Neuronal stem cell (in vitro differentiated cells): Measurements from ENCODE around the gene SLC6A7.
"Not testable (repeated sequence)": the region's sequence is repeated elsewhere in the genome, so short reads cannot be mapped to it uniquely, and the experiment has no call there.

Experiments used
- DNase-seq: peaks from one replicate; pipeline ENCODE4 v3.0.0-alpha.2; 2013; ENCODE audit warnings: low spot score
- H2AFZ ChIP-seq: one replicate; pipeline ENCODE4 v1.6.1; 2013; ENCODE audit warnings: mild to moderate bottlenecking, low read length, inconsistent platforms
- H2AK5ac ChIP-seq: 2 replicates; pipeline ENCODE4 v1.6.1; 2013; ENCODE audit warnings: low read depth, mild to moderate bottlenecking, inconsistent platforms, low read length, moderate library complexity, mixed read lengths
- H2BK120ac ChIP-seq: 2 replicates; pipeline ENCODE4 v1.6.1; 2013; ENCODE audit warnings: low read depth, mild to moderate bottlenecking, inconsistent platforms, low read length, moderate library complexity, mixed read lengths
- H2BK12ac ChIP-seq: one replicate; pipeline ENCODE4 v1.6.1; 2013; ENCODE audit warnings: low read length, inconsistent platforms
- H2BK15ac ChIP-seq: 2 replicates; pipeline ENCODE4 v1.6.1; 2013; ENCODE audit warnings: mild to moderate bottlenecking, low read length, inconsistent platforms, mixed read lengths
- H2BK5ac ChIP-seq: one replicate; pipeline ENCODE4 v1.6.1; 2013; ENCODE audit warnings: inconsistent platforms, mild to moderate bottlenecking, low read length, moderate library complexity
- H3K14ac ChIP-seq: one replicate; pipeline ENCODE4 v1.6.1; 2013; ENCODE audit warnings: low read length, inconsistent platforms
- H3K18ac ChIP-seq: 2 replicates; pipeline ENCODE4 v1.6.1; 2013; ENCODE audit warnings: low read length, inconsistent platforms
- H3K23ac ChIP-seq: 2 replicates; pipeline ENCODE4 v1.6.1; 2013; ENCODE audit warnings: low read depth, mild to moderate bottlenecking, mixed read lengths, low read length, inconsistent platforms; ENCODE audit not compliant: poor library complexity
- H3K27ac ChIP-seq: replicated peaks from 3 replicates; pipeline ENCODE4 v1.5.1; 2013; ENCODE audit warnings: low read length, inconsistent platforms
- H3K27me3 ChIP-seq, 3 experiments: 2 replicates each; pipeline ENCODE4 v1.6.1; 2013; ENCODE audit warnings: low read length in 3 of 3, mild to moderate bottlenecking in 2 of 3, inconsistent platforms in 1 of 3, low read depth in 1 of 3, mixed read lengths in 1 of 3, moderate library complexity in 1 of 3; ENCODE audit not compliant: control insufficient read depth in 3 of 3, insufficient read depth in 3 of 3
- H3K36me3 ChIP-seq, 2 donors: replicated peaks in 1 of 2; 2 replicates each; pipeline ENCODE4 v1.6.1; 2013; ENCODE audit warnings: low read length in 2 of 2; ENCODE audit not compliant: control insufficient read depth in 2 of 2, insufficient read depth in 2 of 2
- H3K4ac ChIP-seq: 2 replicates; pipeline ENCODE4 v1.6.1; 2013; ENCODE audit warnings: inconsistent platforms, mild to moderate bottlenecking, low read length, moderate library complexity
- H3K4me1 ChIP-seq, 2 donors: 1 replicate in 1 of 2; 2 replicates in 1 of 2; pipeline ENCODE4 v1.6.1; 2013; ENCODE audit warnings: low read length in 2 of 2, low read depth in 1 of 2; ENCODE audit not compliant: control insufficient read depth in 2 of 2, insufficient read depth in 1 of 2
- H3K4me2 ChIP-seq: one replicate; pipeline ENCODE4 v1.6.1; 2013; ENCODE audit warnings: mild to moderate bottlenecking, low read length, inconsistent platforms; ENCODE audit not compliant: insufficient read depth, poor library complexity, severe bottlenecking
- H3K4me3 ChIP-seq, 2 donors: 2 replicates each; pipeline ENCODE4 v1.5.1; 2013; ENCODE audit warnings: low read length in 2 of 2, mild to moderate bottlenecking in 2 of 2, inconsistent platforms in 1 of 2, moderate library complexity in 1 of 2
- H3K79me1 ChIP-seq: one replicate; pipeline ENCODE4 v1.6.1; 2013; ENCODE audit warnings: low read depth, mild to moderate bottlenecking, inconsistent platforms, low read length, moderate library complexity
- H3K9ac ChIP-seq: one replicate; pipeline ENCODE4 v1.6.1; 2013; ENCODE audit warnings: mild to moderate bottlenecking, low read depth, low read length, inconsistent platforms; ENCODE audit not compliant: poor library complexity
- H3K9me3 ChIP-seq, 2 donors: replicated peaks in 1 of 2; 2 replicates each; pipeline versions ENCODE3 to v1.6.1; 2013; ENCODE audit warnings: low read length in 2 of 2, mild to moderate bottlenecking in 2 of 2, inconsistent platforms in 1 of 2, low read depth in 1 of 2, mixed read lengths in 1 of 2, moderate library complexity in 1 of 2; ENCODE audit not compliant: control insufficient read depth in 2 of 2, insufficient read depth in 1 of 2
- H4K8ac ChIP-seq: one replicate; pipeline ENCODE4 v1.6.1; 2013; ENCODE audit warnings: low read depth, mild to moderate bottlenecking, inconsistent platforms, low read length, moderate library complexity
- H4K91ac ChIP-seq: one replicate; pipeline ENCODE4 v1.6.1; 2013; ENCODE audit warnings: low read length, low read depth, mild to moderate bottlenecking, inconsistent platforms; ENCODE audit not compliant: poor library complexity
- WGBS, 2 donors: extraction: QIAGEN DNeasy Blood & Tissue Kit; methylation state at CpG; one replicate each; pipeline ENCODE4 v1.1.7; 2013; ENCODE audit warnings: missing lambda C conversion rate in 2 of 2, mixed read lengths in 1 of 2; ENCODE audit not compliant: insufficient read length in 2 of 2, insufficient replicate concordance in 1 of 2; ENCODE audit errors: extremely low coverage in 2 of 2; 5-methylcytosine and 5-hydroxymethylcytosine counted together

Gene SLC6A7

GRCh38 chr5:150229571-150229970 is 39.7 kb downstream of the SLC6A7 start:
- H2BK120ac ChIP-seq: no peak overlapping the region
- no peaks in the 10 kb centered on the region for H3K9me3 ChIP-seq
- H3K79me1 ChIP-seq: no peaks in the 10 kb centered on the region
- H3K27ac ChIP-seq: no peak overlapping the region
- no peaks in the 10 kb centered on the region for H3K27me3 ChIP-seq
- no peaks in the 10 kb centered on the region for H3K4me1 ChIP-seq
- no peak for DNase-seq
- H4K91ac ChIP-seq: no peak overlapping the region
- H4K8ac ChIP-seq: no peak overlapping the region
- no peak overlapping the region for H2BK15ac ChIP-seq
- H3K4me2 ChIP-seq: no peak overlapping the region
- no peak overlapping the region for H3K9ac ChIP-seq
- H2BK12ac ChIP-seq: no peak overlapping the region
- H3K4me3 ChIP-seq: no peak overlapping the region
- H2AFZ ChIP-seq: no peak overlapping the region
- H2AK5ac ChIP-seq: no peak overlapping the region
- H3K36me3 ChIP-seq: no peaks in the 10 kb centered on the region
- no peak overlapping the region for H3K4ac ChIP-seq
- H2BK5ac ChIP-seq: no peak overlapping the region
- H3K23ac ChIP-seq: no peak overlapping the region
- no CpG with 5 or more reads among the region's 3 CpGs for WGBS, 2 donors
- H3K18ac ChIP-seq: no peak overlapping the region
- H3K14ac ChIP-seq: no peak overlapping the region

DNA sequence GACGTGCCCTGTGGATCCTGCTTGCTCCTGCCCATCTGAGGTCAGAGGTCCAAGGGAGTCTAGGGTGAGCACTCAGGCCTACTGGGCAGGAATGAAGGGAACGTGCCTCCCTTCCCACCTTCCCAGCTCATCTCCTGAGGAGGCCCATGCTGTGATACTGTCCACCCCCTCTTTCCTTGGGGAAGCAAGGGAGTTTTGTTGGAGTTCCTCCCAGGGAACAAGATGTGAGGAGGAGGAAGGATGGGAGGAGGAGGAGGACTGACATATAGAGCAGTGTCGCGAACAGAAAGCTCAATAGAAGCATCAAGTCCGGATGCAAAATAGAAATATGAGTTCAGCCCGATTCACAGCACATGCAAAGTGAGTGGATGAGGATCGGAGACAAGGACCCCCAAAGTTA is 41.0 kb downstream of the SLC6A7 start:
- no peak overlapping the region for H2BK5ac ChIP-seq
- no CpG with 5 or more reads among the region's 7 CpGs for WGBS, 2 donors
- no peak overlapping the region for H4K8ac ChIP-seq

DNA sequence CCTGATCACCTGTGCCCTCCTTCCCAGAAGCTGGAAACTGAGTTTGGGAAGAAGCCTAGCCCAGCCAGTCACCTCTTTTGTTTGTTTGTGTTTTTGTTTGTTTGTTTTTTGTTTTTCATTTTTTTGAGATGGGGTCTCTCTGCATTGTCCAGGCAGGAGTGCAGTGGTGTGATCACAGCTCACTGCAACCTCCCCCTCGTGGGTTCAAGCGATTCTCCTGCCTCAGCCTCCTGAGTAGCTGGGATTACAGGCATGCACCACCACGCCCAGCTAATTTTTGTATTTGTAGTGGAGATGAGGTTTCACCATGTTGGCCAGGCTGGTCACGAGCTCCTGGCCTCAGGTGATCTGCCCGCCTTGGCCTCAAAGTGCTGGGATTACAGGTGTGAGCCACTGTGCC is 43.8 kb downstream of the SLC6A7 start:
- H3K9ac ChIP-seq: peak overlapping the region; percentile 1
- H2AFZ ChIP-seq, H3K23ac ChIP-seq, H3K4me3 ChIP-seq, H3K4me1 ChIP-seq, H3K27ac ChIP-seq, H4K91ac ChIP-seq, H4K8ac ChIP-seq, H3K79me1 ChIP-seq, H3K27me3 ChIP-seq, H2BK12ac ChIP-seq, H3K14ac ChIP-seq, H2BK15ac ChIP-seq, H2BK5ac ChIP-seq, H3K36me3 ChIP-seq, H3K4ac ChIP-seq, H2AK5ac ChIP-seq, H3K9me3 ChIP-seq, H2BK120ac ChIP-seq, H3K18ac ChIP-seq, DNase-seq, H3K4me2 ChIP-seq: not testable (repeated sequence)
- WGBS, 2 donors: no CpG with 5 or more reads among the region's 5 CpGs

More for the DNA sequence above, 41.0 kb downstream of the SLC6A7 start:
- no peak overlapping the region for H4K91ac ChIP-seq
- no peak for DNase-seq
- no peak overlapping the region for H3K4ac ChIP-seq
- H3K14ac ChIP-seq: no peak overlapping the region
- H3K4me1 ChIP-seq: no peaks in the 10 kb centered on the region
- H2BK120ac ChIP-seq: no peak overlapping the region
- H2BK15ac ChIP-seq: no peak overlapping the region
- H3K4me3 ChIP-seq: no peak overlapping the region
- no peak overlapping the region for H3K23ac ChIP-seq
- no peak overlapping the region for H3K9ac ChIP-seq
- no peaks in the 10 kb centered on the region for H3K9me3 ChIP-seq
- no peaks in the 10 kb centered on the region for H3K79me1 ChIP-seq
- H3K36me3 ChIP-seq: no peaks in the 10 kb centered on the region
- H3K18ac ChIP-seq: no peak overlapping the region
- H2AFZ ChIP-seq: no peak overlapping the region
- H3K27me3 ChIP-seq: no peaks in the 10 kb centered on the region
- no peak overlapping the region for H3K4me2 ChIP-seq
- H2AK5ac ChIP-seq: no peak overlapping the region
- H3K27ac ChIP-seq: no peak overlapping the region
- H2BK12ac ChIP-seq: no peak overlapping the region

GRCh38 chr5:150234576-150235499 is 45.0 kb downstream of the SLC6A7 start:
- H4K8ac ChIP-seq: no peak overlapping the region
- H2BK5ac ChIP-seq: no peak overlapping the region
- no peak overlapping the region for H3K18ac ChIP-seq
- H3K27me3 ChIP-seq: no peaks in the 10 kb centered on the region
- no peak overlapping the region for H3K4me2 ChIP-seq
- no peak overlapping the region for H2AK5ac ChIP-seq
- H3K23ac ChIP-seq: no peak overlapping the region
- WGBS, 2 donors: no CpG with 5 or more reads among the region's 5 CpGs
- no peak overlapping the region for H3K27ac ChIP-seq
- H2BK120ac ChIP-seq: no peak overlapping the region
- H2BK15ac ChIP-seq: no peak overlapping the region
- H3K4me1 ChIP-seq: no peaks in the 10 kb centered on the region
- H3K9ac ChIP-seq: no peak overlapping the region
- H3K14ac ChIP-seq: no peak overlapping the region
- no peak overlapping the region for H3K4ac ChIP-seq
- H2BK12ac ChIP-seq: no peak overlapping the region
- no peaks in the 10 kb centered on the region for H3K9me3 ChIP-seq
- no peaks in the 10 kb centered on the region for H3K79me1 ChIP-seq
- H4K91ac ChIP-seq: no peak overlapping the region
- no peak for DNase-seq
- H3K36me3 ChIP-seq: no peaks in the 10 kb centered on the region
- no peak overlapping the region for H3K4me3 ChIP-seq
- no peak overlapping the region for H2AFZ ChIP-seq
